ENCODE data around the gene RNF6.

The RNF6 gene

GRCh38 chr13:26185720-26186117, 36.4 kb downstream of the RNF6 start:
- peak overlapping the region; percentile 63 to 74 for H3K4me3 ChIP-seq (ENCODE audit: low read depth in 1 of 2, low read length in 1 of 2)

GRCh38 chr13:26184791-26185250, 37.3 kb downstream of the RNF6 start:
- Histone ChIP-seq H3K4me1 (ENCODE audit: control insufficient read depth in 1 of 2, insufficient read depth in 1 of 2, low read depth in 1 of 2, low read length in 1 of 2) (peaks cover 8 to 13% of the 10 kb centered on the region in 2 experiments), H3K36me3 (no peaks in the 10 kb centered on the region), H3K27ac (no peak overlapping the region), H3K9me3 (no peaks in the 10 kb centered on the region), H3K4me3 (ENCODE audit: low read depth in 1 of 2, low read length in 1 of 2) (no peak overlapping the region), H3K27me3 (no peaks in the 10 kb centered on the region)
- peak; percentile 54 for TF ChIP-seq CTCF (IDR thresholded peaks at IDR 0.05)

More at GRCh38 chr13:26185720-26186117, 36.4 kb downstream of the RNF6 start:
- Histone ChIP-seq H3K4me1 (ENCODE audit: control insufficient read depth in 1 of 2, insufficient read depth in 1 of 2, low read depth in 1 of 2, low read length in 1 of 2) (peaks cover 8 to 13% of the 10 kb centered on the region in 2 experiments), H3K9me3 (no peaks in the 10 kb centered on the region), H3K36me3 (no peaks in the 10 kb centered on the region), H3K27me3 (no peaks in the 10 kb centered on the region), H3K27ac (peak overlapping the region; percentile 56)
- TF ChIP-seq CTCF (IDR thresholded peaks at IDR 0.05) = no peak

GRCh38 chr13:26183416-26183815, 38.7 kb downstream of the RNF6 start:
- Histone ChIP-seq H3K4me1 (ENCODE audit: control insufficient read depth in 1 of 2, insufficient read depth in 1 of 2, low read depth in 1 of 2, low read length in 1 of 2) (peaks cover 8 to 13% of the 10 kb centered on the region in 2 experiments), H3K9me3 (no peaks in the 10 kb centered on the region), H3K4me3 (ENCODE audit: low read depth in 1 of 2, low read length in 1 of 2) (no peak overlapping the region), H3K27ac (no peak overlapping the region), H3K36me3 (no peaks in the 10 kb centered on the region), H3K27me3 (no peaks in the 10 kb centered on the region)
- TF ChIP-seq CTCF (IDR thresholded peaks at IDR 0.05) = no peak

GRCh38 chr13:26179344-26179743, 42.8 kb downstream of the RNF6 start:
- Histone ChIP-seq H3K27me3 (peaks cover 6% of the 10 kb centered on the region), H3K27ac (no peak overlapping the region), H3K4me1 (ENCODE audit: control insufficient read depth in 1 of 2, insufficient read depth in 1 of 2, low read depth in 1 of 2, low read length in 1 of 2) (no peaks in the 10 kb centered on the region), H3K9me3 (no peaks in the 10 kb centered on the region), H3K4me3 (ENCODE audit: low read depth in 1 of 2, low read length in 1 of 2) (no peak overlapping the region), H3K36me3 (no peaks in the 10 kb centered on the region)
- no peak for TF ChIP-seq CTCF (IDR thresholded peaks at IDR 0.05)

DNA sequence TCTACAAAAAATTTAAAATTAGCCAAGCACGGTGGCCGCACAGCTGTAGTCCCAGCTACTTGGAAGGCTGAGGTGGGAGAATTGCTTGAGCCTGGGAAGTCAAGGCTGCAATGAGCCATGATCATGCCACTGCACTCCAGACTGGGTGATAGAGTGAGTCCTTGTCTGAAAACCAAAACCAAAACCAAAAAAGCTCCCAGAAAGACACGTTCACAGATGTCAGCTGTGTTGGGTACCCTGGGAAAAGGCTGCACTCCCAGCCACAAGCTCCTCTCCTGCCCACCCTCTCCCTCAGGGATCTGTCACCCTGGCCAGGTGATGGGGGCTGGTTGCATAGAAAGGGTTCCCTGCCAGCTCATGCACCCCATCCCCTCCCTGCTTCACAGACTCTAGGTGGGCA, 53.3 kb downstream of the RNF6 start:
- H3K4me3 ChIP-seq (ENCODE audit: low read depth in 1 of 2, low read length in 1 of 2) = no peak overlapping the region
- no peaks in the 10 kb centered on the region for H3K4me1 ChIP-seq (ENCODE audit: control insufficient read depth in 1 of 2, insufficient read depth in 1 of 2, low read depth in 1 of 2, low read length in 1 of 2)
- H3K36me3 ChIP-seq = no peaks in the 10 kb centered on the region
- H3K27me3 ChIP-seq = no peaks in the 10 kb centered on the region
- no peaks in the 10 kb centered on the region for H3K9me3 ChIP-seq
- H3K27ac ChIP-seq = no peak overlapping the region
- TF ChIP-seq CTCF (IDR thresholded peaks at IDR 0.05) = no peak

Data from neutrophil (primary cell).